Prostate gland (tissue), 2 donors: ENCODE data around the gene SENP7.

Source experiments
- POLR2A ChIP-seq: fragments of 450-650 bp; IDR thresholded peaks from one replicate; pipeline ENCODE4 v1.6.1; 2016; ENCODE audit warnings: antibody characterized with exemption, mild to moderate bottlenecking
- POLR2AphosphoS5 ChIP-seq: sonication (generic); formaldehyde crosslinking; IDR thresholded peaks from one replicate; pipeline ENCODE4 v1.6.1; 2017; ENCODE audit warnings: antibody characterized with exemption
- TF ChIP-seq, protein P1 (sequence below), 4 experiments: fragments of 200-600 bp in 2 of 4; fragments of 450-650 bp in 2 of 4; sonication (generic) in 2 of 4; IDR thresholded peaks; 1 replicate in 3 of 4; 2 replicates in 1 of 4; pipeline ENCODE4 v1.5.1; 2016 to 2019; ENCODE audit warnings: antibody characterized with exemption in 4 of 4, mild to moderate bottlenecking in 2 of 4, moderate library complexity in 2 of 4

- TF ChIP-seq, protein P1, sequence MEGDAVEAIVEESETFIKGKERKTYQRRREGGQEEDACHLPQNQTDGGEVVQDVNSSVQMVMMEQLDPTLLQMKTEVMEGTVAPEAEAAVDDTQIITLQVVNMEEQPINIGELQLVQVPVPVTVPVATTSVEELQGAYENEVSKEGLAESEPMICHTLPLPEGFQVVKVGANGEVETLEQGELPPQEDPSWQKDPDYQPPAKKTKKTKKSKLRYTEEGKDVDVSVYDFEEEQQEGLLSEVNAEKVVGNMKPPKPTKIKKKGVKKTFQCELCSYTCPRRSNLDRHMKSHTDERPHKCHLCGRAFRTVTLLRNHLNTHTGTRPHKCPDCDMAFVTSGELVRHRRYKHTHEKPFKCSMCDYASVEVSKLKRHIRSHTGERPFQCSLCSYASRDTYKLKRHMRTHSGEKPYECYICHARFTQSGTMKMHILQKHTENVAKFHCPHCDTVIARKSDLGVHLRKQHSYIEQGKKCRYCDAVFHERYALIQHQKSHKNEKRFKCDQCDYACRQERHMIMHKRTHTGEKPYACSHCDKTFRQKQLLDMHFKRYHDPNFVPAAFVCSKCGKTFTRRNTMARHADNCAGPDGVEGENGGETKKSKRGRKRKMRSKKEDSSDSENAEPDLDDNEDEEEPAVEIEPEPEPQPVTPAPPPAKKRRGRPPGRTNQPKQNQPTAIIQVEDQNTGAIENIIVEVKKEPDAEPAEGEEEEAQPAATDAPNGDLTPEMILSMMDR (IDR thresholded peaks at IDR 0.05): no peak
- TF ChIP-seq POLR2AphosphoS5 (no peak), POLR2A (no peak)
These were observed 179.1 kb downstream of the SENP7 start for GRCh38 chr3:101333883-101334282.
